IPS DF 4.7 (cell line): ENCODE measurements around the gene EIF1AD.

ENCODE experiments used
- DNase-seq: peaks from one replicate; pipeline ENCODE4 v3.0.0-alpha.2; 2013; ENCODE audit warnings: low spot score; ENCODE audit errors: extremely low read depth

Gene EIF1AD

GRCh38 chr11:66004186-66004585 lies 2.2 kb upstream of the EIF1AD start:
- no peak for DNase-seq

GRCh38 chr11:66003291-66003690 lies 1.3 kb upstream of the EIF1AD start:
- DNase-seq = no peak

GRCh38 chr11:66002648-66003225 lies 780 bp upstream of the EIF1AD start:
- no peak for DNase-seq

GRCh38 chr11:65997286-65997685 lies 4.7 kb downstream of the EIF1AD start:
- DNase-seq = no peak

- no peak for DNase-seq
Measured at GRCh38 chr11:65992056-65992455, 9.9 kb downstream of the EIF1AD start.

DNA sequence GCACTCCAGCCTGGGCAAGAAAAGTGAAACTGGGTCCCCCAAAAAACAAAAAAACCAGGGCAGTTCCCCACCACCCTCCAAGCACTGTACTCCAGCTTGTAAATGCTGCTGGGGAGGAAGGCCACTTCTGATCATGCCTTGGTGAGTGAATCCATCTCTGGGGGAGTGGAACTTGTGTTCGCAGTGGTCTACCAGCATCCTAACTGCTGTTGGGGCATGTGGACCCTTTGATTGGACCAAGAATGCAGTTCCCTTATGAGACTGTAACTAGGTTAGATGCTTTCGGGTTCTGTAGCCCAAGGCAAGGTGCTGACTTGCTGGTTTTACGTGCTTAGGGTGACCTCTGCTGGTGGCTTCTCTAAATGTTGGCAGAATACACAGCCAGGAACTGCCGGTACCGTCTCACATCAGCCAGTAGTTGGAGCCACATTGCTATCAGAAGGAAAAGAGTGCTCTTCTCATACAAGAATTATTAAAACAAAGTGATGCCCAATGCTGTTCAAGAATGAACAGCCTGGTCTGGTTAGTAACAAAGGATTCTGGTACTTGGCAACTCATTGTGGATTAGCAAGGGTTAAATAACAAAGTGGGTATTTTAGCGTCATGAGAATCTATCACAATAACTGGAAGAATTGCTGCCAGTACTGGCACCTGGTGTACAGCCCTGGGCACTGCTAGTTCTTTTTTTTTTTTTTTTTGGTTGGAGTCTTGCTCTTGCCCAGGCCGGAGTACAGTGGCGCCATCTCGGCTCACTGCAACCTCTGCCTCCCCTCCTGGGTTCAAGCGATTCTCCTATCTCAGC lies 13.0 kb downstream of the EIF1AD start:
- peak; percentile 93 for DNase-seq

GRCh38 chr11:65987336-65987735 lies 14.6 kb downstream of the EIF1AD start:
- no peak for DNase-seq

DNA sequence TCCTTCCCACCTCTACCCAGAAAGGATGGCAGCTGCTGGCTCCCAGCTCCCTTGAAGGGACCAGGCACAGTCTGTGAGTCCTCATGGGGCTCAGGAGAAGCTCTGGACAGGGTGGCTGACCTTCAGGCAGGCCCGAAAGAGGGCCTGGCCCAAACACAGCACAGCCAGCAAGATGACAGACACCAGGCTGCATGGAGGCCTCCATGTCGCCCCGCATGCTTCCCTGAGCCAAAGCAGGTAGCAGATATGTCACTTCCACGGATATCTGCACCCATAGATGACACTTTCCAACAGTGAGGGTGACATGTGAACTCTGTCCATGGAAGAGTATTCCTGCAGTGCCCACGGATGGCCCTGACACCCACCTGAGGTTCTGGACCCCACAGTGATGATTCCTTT lies 18.4 kb downstream of the EIF1AD start:
- no peak for DNase-seq

DNA sequence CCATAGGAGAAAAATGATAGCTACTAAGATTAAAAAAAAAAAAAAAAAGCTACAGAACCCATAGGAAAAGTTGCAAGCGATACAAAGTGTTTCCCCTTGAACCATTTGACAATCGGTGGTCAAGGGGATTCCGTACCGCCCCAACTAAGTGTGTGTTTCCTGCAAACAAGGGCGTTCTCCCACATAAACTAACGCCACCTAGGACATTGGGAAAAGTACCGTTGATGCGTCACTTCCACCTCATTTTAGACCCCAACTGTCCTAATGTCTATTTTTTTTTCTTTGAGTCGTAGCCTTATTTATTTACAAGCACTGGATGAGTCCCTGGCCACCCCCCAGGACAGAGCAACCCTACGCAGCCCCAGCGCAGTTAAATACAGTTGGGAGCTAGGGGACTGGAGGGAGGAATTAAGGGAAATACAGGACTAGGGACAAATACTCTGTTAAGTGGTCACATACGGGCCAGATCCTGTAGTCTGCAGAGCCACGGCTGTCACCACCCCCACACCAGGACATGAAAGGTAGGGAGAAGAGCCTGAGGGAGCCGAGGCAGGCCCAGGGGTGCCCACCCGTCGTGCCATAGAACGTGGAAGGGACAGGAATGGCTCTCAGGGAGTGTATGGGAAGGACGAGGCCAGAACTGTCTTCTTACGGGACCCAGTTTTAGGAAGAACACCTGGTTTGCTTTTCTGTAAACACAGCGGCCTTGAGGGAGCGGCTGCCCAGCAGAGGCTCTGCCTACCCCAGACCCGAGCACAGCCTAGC lies 19.0 kb downstream of the EIF1AD start:
- no peak for DNase-seq

DNA sequence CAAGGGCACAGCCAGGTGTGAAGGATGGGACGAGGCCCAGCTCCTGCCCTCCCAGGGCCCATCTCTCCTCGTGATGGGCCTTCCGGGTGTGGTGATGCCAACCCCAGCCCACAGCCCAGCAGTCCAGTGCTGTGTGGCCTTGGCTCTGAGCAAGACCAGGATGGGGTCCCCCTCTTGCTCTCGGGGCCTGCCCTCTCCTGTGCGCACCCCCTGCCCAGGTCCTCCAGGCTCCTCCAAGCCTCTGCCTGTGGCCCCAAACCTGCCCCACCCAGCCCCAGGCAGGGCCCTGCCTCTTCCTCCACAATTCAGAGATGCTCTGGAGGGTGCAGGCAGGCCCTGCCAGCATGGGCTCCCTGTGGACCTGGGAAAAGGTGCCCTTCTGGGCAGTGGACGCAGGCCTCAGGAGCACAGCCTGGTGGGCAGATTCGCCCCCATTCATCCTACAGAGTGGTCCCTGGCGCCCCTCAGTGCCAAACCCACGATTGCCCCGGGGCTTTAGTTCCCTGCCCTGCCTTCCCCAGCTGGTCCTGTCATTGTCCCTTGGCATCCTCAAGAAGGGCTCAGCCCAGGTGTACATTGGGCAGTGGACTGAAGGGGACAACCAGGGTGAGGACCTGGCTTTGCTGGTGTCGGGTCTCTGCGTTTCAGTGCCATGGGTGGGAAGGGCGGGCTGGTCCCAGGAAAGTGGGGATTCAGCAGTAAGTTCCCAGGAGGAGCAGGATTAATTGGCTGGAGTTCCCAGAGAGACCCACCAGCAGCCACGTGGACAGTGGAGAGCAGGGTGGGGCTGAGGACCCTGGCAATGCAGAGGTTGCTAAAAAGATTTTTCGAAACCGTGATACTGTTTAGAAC lies 19.8 kb downstream of the EIF1AD start:
- DNase-seq = no peak

DNA sequence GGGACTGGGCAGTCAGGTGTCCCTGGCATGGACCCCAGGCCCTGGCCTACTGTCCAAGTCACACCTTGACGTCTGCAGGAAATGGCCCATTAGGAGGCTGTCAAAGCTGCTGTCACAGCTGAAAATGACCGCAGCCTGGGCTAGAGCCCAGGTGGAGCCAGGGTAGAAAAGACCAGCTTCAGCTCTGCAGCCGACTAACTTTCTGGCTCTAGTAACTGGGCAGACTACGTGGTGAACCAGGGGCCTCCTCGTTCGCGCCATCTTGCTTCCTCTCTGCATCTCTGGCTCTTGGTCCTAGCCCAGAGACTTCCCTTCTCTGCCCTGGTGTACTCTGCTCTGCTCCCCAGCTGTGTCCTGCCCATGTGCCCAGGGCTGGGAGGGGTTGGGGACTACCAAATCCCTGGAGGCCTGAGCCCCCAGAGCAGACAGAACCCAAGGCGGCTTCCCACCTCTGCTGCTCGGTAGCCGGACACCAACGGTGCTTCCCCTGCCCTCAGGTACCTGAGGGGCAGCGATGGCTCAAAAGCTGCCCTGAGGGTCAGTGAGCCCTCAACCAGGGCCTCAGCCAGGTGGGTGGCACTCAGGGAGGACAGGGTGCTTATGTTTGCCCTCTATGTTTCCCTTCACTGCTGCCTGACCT lies 20.7 kb downstream of the EIF1AD start:
- no peak for DNase-seq

- DNase-seq = no peak
Measured at GRCh38 chr11:65979261-65979759, 22.6 kb downstream of the EIF1AD start.

DNA sequence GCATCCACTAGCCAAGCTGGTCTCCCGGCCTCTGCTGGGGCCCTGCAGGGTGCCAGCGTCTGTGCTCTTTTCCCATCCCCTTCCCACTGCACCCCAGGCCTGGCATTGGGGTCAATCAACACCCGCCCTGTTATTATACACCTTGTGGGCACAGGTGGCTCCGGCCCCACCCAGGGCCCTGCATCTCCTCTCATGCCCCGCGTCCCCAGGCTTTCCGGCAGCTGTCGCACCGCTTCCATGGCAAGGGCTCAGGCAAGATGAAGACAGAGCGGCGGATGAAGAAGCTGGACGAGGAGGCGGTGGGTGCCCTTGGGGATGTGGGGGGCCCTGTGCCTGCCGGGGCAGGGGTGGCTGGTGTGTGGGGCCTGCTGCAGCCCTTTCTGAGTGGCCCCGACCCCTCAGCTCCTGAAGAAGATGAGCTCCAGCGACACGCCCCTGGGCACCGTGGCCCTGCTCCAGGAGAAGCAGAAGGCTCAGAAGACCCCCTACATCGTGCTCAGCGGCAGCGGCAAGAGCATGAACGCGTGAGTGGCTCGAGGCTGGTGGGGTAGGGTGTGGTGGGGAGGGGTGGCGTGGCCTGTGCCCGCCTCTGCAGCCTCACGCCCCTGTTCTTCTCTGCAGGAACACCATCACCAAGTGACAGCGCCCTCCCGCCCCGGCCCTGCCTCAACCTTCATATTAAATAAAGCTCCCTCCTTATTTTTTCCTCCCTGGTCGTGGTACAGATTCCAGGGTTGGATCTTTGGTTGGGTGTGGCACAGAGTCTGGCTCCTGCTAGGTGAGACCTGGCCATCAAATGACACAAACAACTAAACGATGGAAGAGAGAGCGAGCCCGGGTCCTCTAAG lies 23.3 kb downstream of the EIF1AD start:
- DNase-seq = no peak

- DNase-seq = no peak
Measured at GRCh38 chr11:65977621-65978390, 24.2 kb downstream of the EIF1AD start.

DNA sequence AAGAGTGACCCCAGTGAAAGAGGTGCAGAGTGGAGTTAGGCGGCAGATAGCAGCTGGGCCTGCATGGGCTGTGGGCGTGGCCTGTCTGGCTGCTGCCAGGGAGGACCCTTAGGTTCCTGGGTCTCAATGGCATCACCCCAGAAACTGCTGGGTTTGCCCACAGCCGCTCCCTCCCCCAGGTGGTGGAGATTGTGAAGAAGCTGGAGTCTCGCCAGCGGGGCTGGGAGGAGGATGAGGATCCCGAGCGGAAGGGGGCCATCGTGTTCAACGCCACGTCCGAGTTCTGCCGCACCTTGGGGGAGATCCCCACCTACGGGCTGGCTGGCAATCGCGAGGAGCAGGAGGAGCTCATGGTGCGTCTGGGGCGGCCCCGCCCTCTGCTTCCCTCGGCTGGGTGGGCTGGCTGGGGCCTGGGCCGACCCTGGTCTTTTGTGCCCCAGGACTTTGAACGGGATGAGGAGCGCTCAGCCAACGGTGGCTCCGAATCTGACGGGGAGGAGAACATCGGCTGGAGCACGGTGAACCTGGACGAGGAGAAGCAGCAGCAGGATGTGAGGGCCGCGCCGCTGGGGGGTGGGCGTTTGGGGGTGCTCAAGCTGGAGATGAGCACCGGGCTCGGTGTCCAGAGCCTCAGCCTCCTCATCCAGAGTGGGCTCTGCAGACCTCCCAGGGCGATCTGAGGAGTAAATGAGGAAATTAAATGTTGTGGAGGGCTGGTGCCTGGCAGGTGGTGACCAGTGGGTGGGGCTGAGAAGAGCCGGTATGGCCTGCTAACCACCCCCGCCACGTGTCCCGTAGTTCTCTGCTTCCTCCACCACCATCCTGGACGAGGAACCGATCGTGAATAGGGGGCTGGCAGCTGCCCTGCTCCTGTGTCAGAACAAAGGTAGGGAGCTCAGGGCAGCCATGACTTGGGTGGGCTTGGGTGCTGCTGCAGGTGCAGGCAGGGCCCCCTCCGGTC lies 25.5 kb downstream of the EIF1AD start:
- DNase-seq = no peak

DNA sequence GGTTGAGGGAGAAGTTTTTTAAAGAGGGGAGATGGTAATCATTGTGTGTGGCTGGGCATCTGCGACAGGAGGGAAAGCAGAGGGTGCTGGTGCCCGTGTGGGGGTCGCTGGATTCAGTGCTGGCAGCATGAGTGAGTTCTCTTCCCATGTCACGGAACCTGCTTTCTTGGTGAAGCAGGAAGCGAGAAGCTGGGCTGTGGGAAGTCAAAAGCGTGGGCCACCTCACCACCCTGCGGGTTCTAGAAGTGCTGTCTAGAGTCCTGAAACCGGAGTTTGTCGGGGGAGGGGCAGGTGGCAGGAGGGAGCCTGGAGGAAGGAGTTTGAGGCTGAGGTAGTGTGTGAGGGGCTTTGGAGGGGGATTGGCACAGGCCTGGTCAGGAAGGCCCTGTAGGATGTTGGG lies 26.2 kb downstream of the EIF1AD start:
- DNase-seq = no peak

DNA sequence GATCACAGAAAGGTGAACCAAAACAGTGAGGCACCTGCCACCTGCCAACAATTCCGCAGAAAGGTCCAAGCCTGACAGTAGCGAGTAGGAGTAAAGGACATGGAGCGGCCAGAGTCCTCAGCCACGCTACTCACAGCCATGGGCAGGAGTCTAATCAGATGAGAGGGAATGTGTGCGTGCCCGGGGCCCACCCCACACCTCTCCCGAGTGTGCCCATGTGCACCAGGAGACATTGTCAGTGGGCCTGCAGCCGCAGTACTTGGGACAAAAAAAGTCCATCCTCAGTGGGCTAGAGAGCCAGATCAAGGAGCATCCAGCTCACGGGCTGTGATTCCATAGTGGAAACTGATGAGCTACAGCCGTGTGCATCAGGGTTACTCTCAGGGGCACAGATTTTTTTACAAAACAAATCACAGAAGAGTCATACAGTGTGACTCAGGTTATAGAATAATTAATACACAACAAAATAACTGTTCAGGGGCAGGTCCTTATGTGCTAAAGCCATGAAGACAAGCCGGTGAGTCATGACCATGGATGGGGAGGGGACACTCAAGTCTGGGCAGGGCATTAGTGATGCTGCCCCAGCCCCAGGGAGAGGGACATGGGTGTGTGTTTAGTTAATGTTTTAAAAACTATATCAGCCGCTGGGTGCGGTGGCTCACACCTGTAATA lies 28.4 kb downstream of the EIF1AD start:
- no peak for DNase-seq
